Keratinocyte (primary cell): ENCODE data around the gene SLC26A5. TPM values are rescaled to one million over a fixed set of nuclear protein-coding genes. Genes with fewer than 3 reads are reported as not detected.
A peak's percentile ranks its signal among the peaks of the same experiment; 100 is the strongest.

Experiments used
- DNase-seq: peaks from one replicate; pipeline ENCODE4 v3.0.0-alpha.2; 2011; ENCODE audit warnings: low read depth, missing footprints, low spot score
- FAIRE-seq: peaks from 2 replicates; lab custom pipeline; 2011; peaks lifted over from hg19 to GRCh38; lab: Jason Lieb, UNC
- H2AFZ ChIP-seq: 2 replicates; pipeline ENCODE4 v1.6.0; 2012; ENCODE audit warnings: low read length, control low read depth, inconsistent platforms; ENCODE audit not compliant: control insufficient read depth
- H3K27ac ChIP-seq: 2 replicates; pipeline ENCODE4 v1.5.1; 2011; ENCODE audit warnings: low read length; ENCODE audit not compliant: control insufficient read depth, insufficient read depth
- H3K27me3 ChIP-seq: 3 replicates; pipeline ENCODE4 v1.6.0; 2011; ENCODE audit warnings: low read length; ENCODE audit not compliant: control insufficient read depth, insufficient read depth; ENCODE audit errors: extremely low read depth
- H3K36me3 ChIP-seq, 2 experiments: 2 replicates in 1 of 2; 3 replicates in 1 of 2; pipeline ENCODE4 v1.5.1; 2011; ENCODE audit warnings: low read length in 2 of 2, mild to moderate bottlenecking in 1 of 2; ENCODE audit not compliant: control insufficient read depth in 2 of 2, insufficient read depth in 2 of 2; ENCODE audit errors: extremely low read depth in 1 of 2
- H3K4me1 ChIP-seq: 3 replicates; pipeline ENCODE4 v1.5.1; 2011; ENCODE audit warnings: low read length; ENCODE audit not compliant: control insufficient read depth, insufficient read depth; ENCODE audit errors: extremely low read depth
- H3K4me2 ChIP-seq: 3 replicates; pipeline ENCODE4 v1.6.0; 2011; ENCODE audit warnings: low read depth, low read length; ENCODE audit not compliant: control insufficient read depth, insufficient read depth; ENCODE audit errors: extremely low read depth
- H3K4me3 ChIP-seq, 3 experiments: fragments of 200-600 bp in 1 of 3; sonication (generic) in 1 of 3; 2 replicates in 2 of 3; 3 replicates in 1 of 3; pipeline ENCODE4 v1.5.1; 2011 to 2016; ENCODE audit warnings: low read length in 3 of 3, mild to moderate bottlenecking in 3 of 3, control low read depth in 2 of 3, inconsistent platforms in 1 of 3, low read depth in 1 of 3, mixed read lengths in 1 of 3, mixed run types in 1 of 3, moderate library complexity in 1 of 3; ENCODE audit not compliant: control insufficient read depth in 2 of 3, insufficient read depth in 2 of 3; ENCODE audit errors: extremely low read depth in 1 of 3
- H3K79me2 ChIP-seq: 2 replicates; pipeline ENCODE4 v1.6.0; 2012; ENCODE audit warnings: low read length; ENCODE audit not compliant: control insufficient read depth, insufficient read depth
- H3K9ac ChIP-seq: 3 replicates; pipeline ENCODE4 v1.6.0; 2011; ENCODE audit warnings: low read length; ENCODE audit not compliant: control insufficient read depth, insufficient read depth; ENCODE audit errors: extremely low read depth
- H3K9me1 ChIP-seq: 3 replicates; pipeline ENCODE4 v1.6.0; 2011; ENCODE audit warnings: low read length; ENCODE audit not compliant: control insufficient read depth, insufficient read depth; ENCODE audit errors: extremely low read depth
- H3K9me3 ChIP-seq: 2 replicates; pipeline ENCODE4 v1.5.1; 2012; ENCODE audit warnings: low read depth, low read length; ENCODE audit not compliant: control insufficient read depth
- H4K20me1 ChIP-seq: 3 replicates; pipeline ENCODE4 v1.6.0; 2011; ENCODE audit warnings: low read length; ENCODE audit not compliant: control insufficient read depth, insufficient read depth; ENCODE audit errors: extremely low read depth
- CTCF ChIP-seq, 3 experiments: IDR thresholded peaks in 1 of 3; conservative IDR thresholded peaks in 1 of 3; optimal IDR thresholded peaks in 1 of 3; 2 replicates in 2 of 3; 3 replicates in 1 of 3; pipeline versions ENCODE3 to v1.5.1; 2011; ENCODE audit warnings: low read length in 3 of 3, mild to moderate bottlenecking in 3 of 3, moderate library complexity in 2 of 3, control low read depth in 1 of 3, inconsistent platforms in 1 of 3; ENCODE audit not compliant: insufficient read depth in 2 of 3; ENCODE audit errors: extremely low read depth in 1 of 3
- EZH2 ChIP-seq: IDR thresholded peaks from one replicate; pipeline ENCODE4 v1.6.1; 2012; ENCODE audit warnings: inconsistent platforms, mild to moderate bottlenecking, low read length, moderate library complexity
- dilution Hi-C: fragments of 300-500 bp; cut with MboI; formaldehyde crosslinking; loops from one replicate; pipeline ENCODE4 v1.7.0; 2020; ENCODE audit warnings: low sequenced_read_pairs; ENCODE audit not compliant: extremely low pct_ligation_motif_present
- polyA plus RNA-seq, 5 experiments: library from polyadenylated mRNA; depleted of rRNA in 3 of 5; stranded (reverse) in 3 of 5; stranded (forward) in 1 of 5; unstranded in 1 of 5; fragments of >200 nt; gene quantifications; 1 replicate in 1 of 5; 2 replicates in 3 of 5; 3 replicates in 1 of 5; pipeline versions ENCODE4 v1.2.1 to v1.2.3, GENCODE V29; 2011 to 2012; ENCODE audit warnings: missing spikeins in 2 of 5, low read depth in 1 of 5, low replicate concordance in 1 of 5

Gene SLC26A5
- polyA plus RNA-seq, 1 donor (not counting 4 experiments of a cell fraction or from before 2014, with no cell fraction given): not detected

DNA sequence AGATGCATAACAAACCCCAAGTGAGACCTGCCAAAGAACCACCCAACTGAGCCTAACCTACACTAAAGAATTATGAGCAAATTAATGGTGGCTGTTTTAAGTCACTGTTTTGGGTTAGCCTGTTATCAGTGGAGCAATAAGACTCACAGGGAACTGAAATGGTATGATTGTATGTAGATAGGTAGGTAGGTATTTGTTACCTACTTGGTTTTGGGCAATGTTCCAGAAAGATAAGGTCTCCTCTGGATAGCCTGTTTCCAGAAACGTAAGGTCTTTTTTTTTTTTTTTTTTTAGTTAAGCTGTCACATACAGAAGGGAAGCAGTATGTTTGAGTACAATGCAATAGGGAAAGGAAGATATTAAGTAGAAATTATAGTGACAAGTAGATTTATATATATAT lies 50.9 kb downstream of the SLC26A5 start:
- Histone ChIP-seq H3K9ac (no peak overlapping the region), H3K9me1 (no peaks in the 10 kb centered on the region), H3K36me3 (no peaks in the 10 kb centered on the region), H3K27ac (no peak overlapping the region), H3K4me1 (no peaks in the 10 kb centered on the region), H2AFZ (no peak overlapping the region), H3K4me2 (no peak overlapping the region), H3K9me3 (no peaks in the 10 kb centered on the region), H3K79me2 (no peaks in the 10 kb centered on the region), H3K27me3 (no peaks in the 10 kb centered on the region), H4K20me1 (no peaks in the 10 kb centered on the region), H3K4me3 (no peak overlapping the region)
- DNase-seq: no peak
- FAIRE-seq: no peak
- dilution Hi-C loops: no loop called here
- no peak for TF ChIP-seq CTCF (optimal IDR thresholded peaks at IDR 0.05 in 1 of 3, IDR thresholded peaks at IDR 0.05 in 1 of 3, conservative IDR thresholded peaks at IDR 0.05 in 1 of 3; ENCODE audit: extremely low read depth in 1 of 3, insufficient read depth in 2 of 3, low read length in 3 of 3)
- TF ChIP-seq EZH2: no peak

DNA sequence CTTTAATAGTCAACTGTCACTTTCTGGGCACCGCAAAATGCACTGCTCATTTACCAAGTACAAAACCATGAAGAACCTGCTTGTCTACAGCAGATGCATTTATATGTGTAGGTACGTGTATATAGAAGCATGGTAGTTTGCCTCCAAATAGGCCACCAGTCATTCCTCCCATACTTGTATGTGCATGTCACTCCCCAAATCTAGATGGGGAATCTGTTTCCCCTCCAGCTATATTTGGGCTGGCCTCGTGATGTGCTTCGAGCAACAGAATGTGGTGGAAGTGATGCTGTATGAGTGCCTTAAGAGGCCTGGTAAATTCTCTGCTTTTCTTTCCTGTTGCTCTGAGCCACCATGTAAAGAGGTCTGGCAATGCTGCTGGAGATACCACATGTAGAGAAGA lies 51.4 kb downstream of the SLC26A5 start:
- TF ChIP-seq CTCF (optimal IDR thresholded peaks at IDR 0.05 in 1 of 3, IDR thresholded peaks at IDR 0.05 in 1 of 3, conservative IDR thresholded peaks at IDR 0.05 in 1 of 3; ENCODE audit: extremely low read depth in 1 of 3, insufficient read depth in 2 of 3, low read length in 3 of 3): no peak
- TF ChIP-seq EZH2: no peak
- H3K36me3 ChIP-seq: no peaks in the 10 kb centered on the region
- H3K27ac ChIP-seq: no peak overlapping the region
- no peaks in the 10 kb centered on the region for H4K20me1 ChIP-seq
- no peak overlapping the region for H3K4me2 ChIP-seq
- H3K9ac ChIP-seq: no peak overlapping the region
- no peaks in the 10 kb centered on the region for H3K27me3 ChIP-seq
- H3K79me2 ChIP-seq: no peaks in the 10 kb centered on the region
- H3K9me1 ChIP-seq: no peaks in the 10 kb centered on the region
- H3K9me3 ChIP-seq: no peaks in the 10 kb centered on the region
- no peak overlapping the region for H3K4me3 ChIP-seq
- H2AFZ ChIP-seq: no peak overlapping the region
- FAIRE-seq: peak; percentile 57
- no peak for DNase-seq
- no peaks in the 10 kb centered on the region for H3K4me1 ChIP-seq
- dilution Hi-C loops: no loop called here
